Measurements from ENCODE around the gene HDAC7. TPM values are rescaled to one million over a fixed set of nuclear protein-coding genes. Genes with fewer than 3 reads are reported as not detected.
A peak's percentile ranks its signal among the peaks of the same experiment; 100 is the strongest.

Gene HDAC7
- total RNA-seq, 2 experiments from 2014 or later: 373 to 382 TPM

DNA sequence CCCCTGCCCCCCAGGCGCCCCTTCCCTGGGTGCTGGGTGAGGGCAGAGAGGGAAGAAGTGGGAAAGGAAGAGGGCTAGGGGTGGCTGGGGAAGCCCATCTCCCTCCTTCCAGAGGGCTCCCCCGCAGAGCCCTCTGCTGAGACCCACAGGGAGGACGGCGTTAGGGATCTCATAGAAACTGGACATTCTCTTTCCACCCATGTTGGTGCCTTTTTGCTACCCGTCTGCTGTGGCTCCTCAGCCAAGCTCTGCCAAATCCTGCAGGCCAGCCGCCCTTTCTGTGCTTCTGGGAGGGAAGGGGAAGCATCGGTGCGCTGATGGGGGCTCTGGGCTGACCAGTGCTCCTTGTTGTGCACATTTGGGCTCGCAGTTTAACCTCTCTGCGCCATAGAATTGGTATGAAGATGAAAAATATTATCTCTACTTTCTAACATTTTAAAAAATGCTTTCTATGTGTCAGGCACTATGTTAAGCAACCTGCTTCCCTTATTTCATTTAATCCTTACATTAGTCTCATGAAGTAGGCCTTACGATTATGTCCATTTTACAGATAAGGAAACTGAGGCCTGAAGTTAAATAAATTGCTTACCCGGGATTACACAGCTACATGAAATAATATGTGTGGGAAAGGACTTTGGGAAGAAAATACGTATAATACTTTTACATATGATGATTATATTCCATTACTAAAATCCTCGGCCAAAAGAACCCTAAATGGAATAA is 45.7 kb downstream of the HDAC7 start:
- POLR2A ChIA-PET: interaction anchor here (0.6 to 2.2 kb wide), 5 partner anchors 11 to 43 kb away, joined by 3 to 11 read pairs (median 3); no protein-coding TSS in a partner anchor
- peak overlapping the region; percentile 30 for H3K27ac Mint-ChIP-seq
- peaks cover 17% of the 10 kb centered on the region for H3K4me1 Mint-ChIP-seq (ENCODE audit: low read depth)
- H3K27me3 Mint-ChIP-seq: no peaks in the 10 kb centered on the region
- TF ChIP-seq, protein P1, sequence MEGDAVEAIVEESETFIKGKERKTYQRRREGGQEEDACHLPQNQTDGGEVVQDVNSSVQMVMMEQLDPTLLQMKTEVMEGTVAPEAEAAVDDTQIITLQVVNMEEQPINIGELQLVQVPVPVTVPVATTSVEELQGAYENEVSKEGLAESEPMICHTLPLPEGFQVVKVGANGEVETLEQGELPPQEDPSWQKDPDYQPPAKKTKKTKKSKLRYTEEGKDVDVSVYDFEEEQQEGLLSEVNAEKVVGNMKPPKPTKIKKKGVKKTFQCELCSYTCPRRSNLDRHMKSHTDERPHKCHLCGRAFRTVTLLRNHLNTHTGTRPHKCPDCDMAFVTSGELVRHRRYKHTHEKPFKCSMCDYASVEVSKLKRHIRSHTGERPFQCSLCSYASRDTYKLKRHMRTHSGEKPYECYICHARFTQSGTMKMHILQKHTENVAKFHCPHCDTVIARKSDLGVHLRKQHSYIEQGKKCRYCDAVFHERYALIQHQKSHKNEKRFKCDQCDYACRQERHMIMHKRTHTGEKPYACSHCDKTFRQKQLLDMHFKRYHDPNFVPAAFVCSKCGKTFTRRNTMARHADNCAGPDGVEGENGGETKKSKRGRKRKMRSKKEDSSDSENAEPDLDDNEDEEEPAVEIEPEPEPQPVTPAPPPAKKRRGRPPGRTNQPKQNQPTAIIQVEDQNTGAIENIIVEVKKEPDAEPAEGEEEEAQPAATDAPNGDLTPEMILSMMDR (IDR thresholded peaks at IDR 0.05): no peak
- CTCF ChIA-PET: interaction anchor here (0.9 to 19.4 kb wide), 9 partner anchors 16 to 63 kb away, joined by 3 to 685 read pairs (median 6); partner anchors contain the start of gene RAPGEF3
- intact Hi-C loops (cut with micrococcal nuclease): no loop called here
- ATAC-seq: no peak
- peak overlapping the region; percentile 87 for H3K4me3 Mint-ChIP-seq
- no peaks in the 10 kb centered on the region for H3K36me3 Mint-ChIP-seq (ENCODE audit: low read depth)
- no peaks in the 10 kb centered on the region for H3K9me3 Mint-ChIP-seq
- no peak for DNase-seq

DNA sequence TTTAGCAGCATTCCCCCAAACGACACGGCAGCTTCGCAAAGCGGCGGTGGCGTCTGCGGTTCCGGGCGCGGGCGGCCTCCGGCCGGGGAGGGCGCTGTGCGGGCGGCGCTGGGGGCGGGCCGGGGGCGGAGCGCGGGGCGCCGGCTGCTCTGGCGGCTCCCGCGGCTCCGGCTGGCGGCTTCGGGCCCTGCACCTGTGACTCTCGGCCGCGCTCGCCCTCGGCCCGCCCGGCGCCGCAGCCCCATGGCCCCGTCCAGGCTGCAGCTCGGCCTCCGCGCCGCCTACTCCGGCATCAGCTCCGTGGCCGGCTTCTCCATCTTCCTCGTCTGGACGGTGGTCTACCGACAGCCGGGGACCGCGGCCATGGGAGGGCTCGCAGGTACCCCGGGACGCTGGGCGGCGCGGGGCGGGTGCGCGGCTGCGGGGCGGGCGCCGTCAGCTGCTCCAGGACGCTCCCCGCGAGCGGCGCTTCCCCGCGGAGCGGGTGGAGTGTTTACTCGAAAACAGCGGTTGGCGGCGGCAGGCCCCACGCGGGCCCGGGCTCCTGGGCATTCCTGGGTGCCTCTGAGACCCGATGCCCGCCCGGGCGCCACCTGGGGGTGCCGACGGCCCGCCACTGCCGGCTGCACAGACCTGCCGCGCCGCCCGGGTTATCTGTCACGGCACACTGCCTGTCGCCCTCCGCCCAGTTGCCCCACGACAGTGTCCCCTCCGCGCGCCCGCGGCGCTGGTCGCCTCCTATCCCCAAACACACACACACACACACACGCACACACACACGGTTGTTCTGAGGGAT is 46.4 kb downstream of the HDAC7 start, which contains the start of gene SLC48A1:
Gene SLC48A1, plus strand, starts transcription at position 177 of the 796 bp plus-strand sequence. Its CDS starts 67 bp downstream, at position 244.
- Mint-ChIP-seq H3K27me3 (no peaks in the 10 kb centered on the region), H3K4me3 (peak within 1 kb of the TSS; percentile 87), H3K36me3 (ENCODE audit: low read depth) (no peaks in the 10 kb centered on the region), H3K27ac (peak within 1 kb of the TSS; percentile 52), H3K9me3 (no peaks in the 10 kb centered on the region), H3K4me1 (ENCODE audit: low read depth) (peaks cover 16% of the 10 kb centered on the region)
- ChIA-PET CTCF (interaction anchor here (0.9 to 19.4 kb wide), 10 partner anchors 9 to 64 kb away, joined by 3 to 685 read pairs (median 4); no protein-coding TSS in a partner anchor), POLR2A (interaction anchor here (0.6 to 2.2 kb wide), 7 partner anchors 8 to 44 kb away, joined by 3 to 11 read pairs (median 4); no protein-coding TSS in a partner anchor)
- DNase-seq (peak; percentile 64), ATAC-seq (peak; percentile 71)
- intact Hi-C loops (cut with micrococcal nuclease): no loop called here
- TF ChIP-seq, protein P1 (IDR thresholded peaks at IDR 0.05): no peak

DNA sequence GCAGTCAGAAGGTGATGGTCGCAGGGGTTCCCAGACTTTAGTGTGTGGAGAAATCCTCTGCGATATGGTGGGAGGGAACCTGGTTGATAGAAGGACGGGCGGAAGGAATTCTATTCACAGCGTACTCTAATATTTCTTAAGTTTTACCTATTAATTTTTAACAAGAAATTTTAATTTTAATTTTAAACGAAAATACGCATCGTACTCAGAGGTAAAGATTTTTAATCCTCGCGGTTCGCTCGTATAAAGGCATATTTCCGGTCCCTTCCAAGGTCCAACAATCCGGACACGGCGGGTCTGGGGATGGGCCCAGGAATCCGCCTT is 47.0 kb downstream of the HDAC7 start:
- ChIA-PET CTCF (interaction anchor here (1.0 to 19.4 kb wide), 9 partner anchors 9 to 64 kb away, joined by 3 to 685 read pairs (median 5); no protein-coding TSS in a partner anchor), POLR2A (interaction anchor here (0.6 to 2.2 kb wide), 6 partner anchors 9 to 44 kb away, joined by 3 to 11 read pairs (median 4); no protein-coding TSS in a partner anchor)
- Mint-ChIP-seq H3K27ac (peak overlapping the region; percentile 52), H3K9me3 (no peaks in the 10 kb centered on the region), H3K27me3 (no peaks in the 10 kb centered on the region), H3K4me3 (peak overlapping the region; percentile 70), H3K36me3 (ENCODE audit: low read depth) (no peaks in the 10 kb centered on the region), H3K4me1 (ENCODE audit: low read depth) (peaks cover 16% of the 10 kb centered on the region)
- ATAC-seq (no peak), DNase-seq (no peak)
- TF ChIP-seq, protein P1 (IDR thresholded peaks at IDR 0.05): no peak
- intact Hi-C loops (cut with micrococcal nuclease): no loop called here

DNA sequence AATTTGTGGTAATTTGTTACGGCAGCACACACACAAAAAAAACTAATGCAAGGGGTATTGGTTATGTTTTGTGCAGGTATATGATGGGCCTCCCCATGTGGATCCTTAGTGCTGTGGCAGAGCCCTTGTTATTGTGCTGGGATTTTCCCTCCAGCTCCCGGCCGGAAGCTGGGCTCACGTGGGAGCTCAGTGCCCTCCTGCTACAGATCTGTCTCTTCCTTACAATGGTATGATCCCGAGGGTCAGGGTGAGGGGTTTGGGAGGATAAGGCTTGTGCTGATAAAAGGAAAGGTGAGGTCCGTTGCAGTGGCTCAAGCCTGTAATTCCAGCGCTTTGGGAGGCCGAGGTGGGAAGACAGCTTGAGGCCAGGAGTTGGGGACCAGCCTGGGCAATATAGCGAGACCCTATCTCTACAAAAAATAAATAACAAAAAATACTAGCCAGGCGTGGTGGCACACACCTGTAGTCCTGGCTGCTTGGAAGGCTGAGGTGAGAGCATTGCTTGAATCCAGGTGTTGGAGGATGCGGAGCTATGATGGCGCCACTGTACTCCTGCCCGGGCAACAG is 47.5 kb downstream of the HDAC7 start:
- TF ChIP-seq, protein P1 (IDR thresholded peaks at IDR 0.05): no peak
- Mint-ChIP-seq H3K27me3 (no peaks in the 10 kb centered on the region), H3K27ac (peak overlapping the region; percentile 52), H3K4me1 (ENCODE audit: low read depth) (peaks cover 19% of the 10 kb centered on the region), H3K36me3 (ENCODE audit: low read depth) (no peaks in the 10 kb centered on the region), H3K4me3 (peak overlapping the region; percentile 70), H3K9me3 (no peaks in the 10 kb centered on the region)
- no peak for ATAC-seq
- DNase-seq: no peak
- intact Hi-C loops (cut with micrococcal nuclease): no loop called here
- ChIA-PET POLR2A (interaction anchor here (0.6 to 2.2 kb wide), 5 partner anchors 10 to 31 kb away, joined by 3 to 11 read pairs (median 4); no protein-coding TSS in a partner anchor), CTCF (interaction anchor here (0.9 to 19.4 kb wide), 8 partner anchors 9 to 65 kb away, joined by 3 to 685 read pairs (median 5); no protein-coding TSS in a partner anchor)

Measured in activated CD8-positive, alpha-beta T cell treated with anti-CD3 and anti-CD28 coated beads for 36 hours (primary cell).